B cell (primary cell): ENCODE measurements around the gene OR2A12. TPM values are rescaled to one million over a fixed set of nuclear protein-coding genes. Genes with fewer than 3 reads are reported as not detected.

ENCODE experiments used
- ATAC-seq: fragments of 200-7000 bp; cut with Tn5 transposase; one replicate; pipeline ENCODE4 v1.10.0; 2021; ENCODE audit warnings: low read depth, mild to moderate bottlenecking, moderate number of reproducible peaks, moderate library complexity
- CTCF ChIA-PET: fragments of 350-600 bp; sonication (Branson Sonifier 250); formaldehyde crosslinking; loops from one replicate; lab custom pipeline; 2021; ENCODE audit warnings: antibody characterized with exemption, inconsistent platforms; lab: Charles Lee
- POLR2A ChIA-PET: fragments of 350-600 bp; sonication (Branson Sonifier 250); formaldehyde crosslinking; loops from one replicate; lab custom pipeline; 2021; ENCODE audit warnings: antibody characterized with exemption; lab: Charles Lee
- DNase-seq: peaks from one replicate; pipeline ENCODE4 v3.0.0; 2013
- H2AFZ ChIP-seq: 2 replicates; pipeline ENCODE4 v1.6.1; 2012; ENCODE audit warnings: mild to moderate bottlenecking, low read depth, low read length; ENCODE audit not compliant: insufficient read depth, poor library complexity, severe bottlenecking
- H3K27ac ChIP-seq, 2 donors: 1 replicate in 1 of 2; 2 replicates in 1 of 2; pipeline ENCODE4 v1.5.1; 2012 to 2013; ENCODE audit warnings: low read length in 2 of 2, mild to moderate bottlenecking in 2 of 2, moderate library complexity in 1 of 2
- H3K27me3 ChIP-seq, 4 experiments: fragments of 200-600 bp in 1 of 4; sonication (generic) in 1 of 4; replicated peaks in 1 of 4; 1 replicate in 2 of 4; 2 replicates in 2 of 4; pipeline versions ENCODE4 v1.6.1 to v1.7.0; 2013 to 2016; ENCODE audit warnings: low read length in 3 of 4, mild to moderate bottlenecking in 2 of 4, mixed read lengths in 1 of 4, moderate library complexity in 1 of 4; ENCODE audit not compliant: insufficient read depth in 4 of 4, control insufficient read depth in 3 of 4; ENCODE audit errors: control extremely low read depth in 1 of 4
- H3K36me3 ChIP-seq, 2 experiments: replicated peaks in 1 of 2; 1 replicate in 1 of 2; 2 replicates in 1 of 2; pipeline versions ENCODE4 v1.6.1 to v1.7.1; 2013; ENCODE audit warnings: low read length in 1 of 2; ENCODE audit not compliant: insufficient read depth in 2 of 2, control insufficient read depth in 1 of 2; ENCODE audit errors: control extremely low read depth in 1 of 2, extremely low read depth in 1 of 2
- H3K4me1 ChIP-seq, 2 donors: fragments of 200-600 bp in 1 of 2; sonication (generic) in 1 of 2; 1 replicate in 1 of 2; 2 replicates in 1 of 2; pipeline versions ENCODE4 v1.5.1 to v1.6.1; 2013 to 2017; ENCODE audit warnings: low read length in 2 of 2; ENCODE audit not compliant: control insufficient read depth in 2 of 2, insufficient read depth in 2 of 2
- H3K4me2 ChIP-seq: replicated peaks from 2 replicates; pipeline ENCODE3; 2012; ENCODE audit warnings: mild to moderate bottlenecking, low read depth, low read length; ENCODE audit not compliant: poor library complexity, severe bottlenecking
- H3K4me3 ChIP-seq, 5 experiments: fragments of 200-600 bp in 1 of 5; sonication (generic) in 1 of 5; 1 replicate in 3 of 5; 2 replicates in 2 of 5; pipeline versions ENCODE4 v1.5.1 to v1.7.0; 2011 to 2016; ENCODE audit warnings: low read length in 4 of 5, mild to moderate bottlenecking in 4 of 5, low read depth in 2 of 5, control low read depth in 1 of 5, moderate library complexity in 1 of 5; ENCODE audit not compliant: insufficient read depth in 1 of 5; ENCODE audit errors: control extremely low read depth in 1 of 5, extremely low read depth in 1 of 5
- H3K79me2 ChIP-seq: fragments of 200-600 bp; sonication (generic); one replicate; pipeline ENCODE4 v1.6.0; 2016; ENCODE audit warnings: low read length; ENCODE audit not compliant: control insufficient read depth, insufficient read depth
- H3K9ac ChIP-seq: fragments of 200-600 bp; sonication (generic); 2 replicates; pipeline ENCODE4 v1.6.1; 2017; ENCODE audit warnings: mild to moderate bottlenecking, low read length, moderate library complexity
- H3K9me3 ChIP-seq, 3 donors: one replicate each; pipeline versions ENCODE4 v1.6.1 to v1.7.1; 2013; ENCODE audit warnings: low read length in 2 of 3; ENCODE audit not compliant: control insufficient read depth in 2 of 3, insufficient read depth in 1 of 3; ENCODE audit errors: control extremely low read depth in 1 of 3
- H4K20me1 ChIP-seq: 2 replicates; pipeline ENCODE4 v1.6.0; 2012; ENCODE audit warnings: mild to moderate bottlenecking, low read length; ENCODE audit not compliant: insufficient read depth, control insufficient read depth, poor library complexity, severe bottlenecking
- H3K27ac Mint-ChIP-seq: one replicate; pipeline ENCODE4 v1.8.0; 2021; ENCODE audit warnings: mixed read lengths
- H3K27me3 Mint-ChIP-seq: one replicate; pipeline ENCODE4 v1.8.0; 2021; ENCODE audit warnings: mixed read lengths
- H3K4me1 Mint-ChIP-seq: one replicate; pipeline ENCODE4 v1.8.0; 2021; ENCODE audit warnings: mixed read lengths
- H3K4me3 Mint-ChIP-seq: one replicate; pipeline ENCODE4 v1.8.0; 2021; ENCODE audit warnings: mixed read lengths
- H3K9me3 Mint-ChIP-seq: one replicate; pipeline ENCODE4 v1.8.0; 2022; ENCODE audit warnings: mixed read lengths; ENCODE audit not compliant: insufficient read depth
- EZH2 ChIP-seq: IDR thresholded peaks from 2 replicates; pipeline ENCODE4 v1.6.1; 2012; ENCODE audit warnings: borderline replicate concordance, low read depth, mild to moderate bottlenecking, moderate library complexity, low read length; ENCODE audit not compliant: insufficient read depth, poor library complexity, severe bottlenecking
- WGBS: methylation state at CpG from one replicate; pipeline ENCODE4 v1.1.5; 2013; ENCODE audit warnings: missing lambda C conversion rate; ENCODE audit not compliant: insufficient coverage; 5-methylcytosine and 5-hydroxymethylcytosine counted together
- intact Hi-C: fragments of 100-400 bp; cut with micrococcal nuclease; formaldehyde crosslinking; loops from one replicate; pipeline ENCODE4 v1.10.0; 2022
- polyA plus RNA-seq: library from polyadenylated mRNA; depleted of rRNA; stranded (reverse); fragments of >200 nt; gene quantifications from 2 replicates; pipeline ENCODE4 v1.2.3, GENCODE V29; 2012
- total RNA-seq, 2 donors: library from RNA; stranded (reverse); fragments of 120-200 nt in 1 of 2; gene quantifications; 1 replicate in 1 of 2; 2 replicates in 1 of 2; pipeline versions ENCODE4 v1.2.3 to v1.2.4, GENCODE V29; 2013 to 2022
- TF ChIP-seq, protein P1 (sequence below): fragments of 200-600 bp; IDR thresholded peaks from one replicate; pipeline ENCODE4 v1.8.0; 2022; ENCODE audit warnings: antibody characterized with exemption, mild to moderate bottlenecking

The OR2A12 gene
- total and polyA plus RNA-seq, 2 donors (not counting 1 experiment from before 2014, with no cell fraction given): not detected

GRCh38 chr7:144113651-144114050, 27.6 kb downstream of the OR2A12 start:
- no peak overlapping the region for H3K4me3 ChIP-seq
- H3K27me3 ChIP-seq: no peaks in the 10 kb centered on the region
- H3K4me1 ChIP-seq: no peaks in the 10 kb centered on the region
- intact Hi-C loops: no loop called here
- DNase-seq (no peak), ATAC-seq (no peak)
- Mint-ChIP-seq H3K4me1 (no peaks in the 10 kb centered on the region), H3K27me3 (peaks cover 15% of the 10 kb centered on the region), H3K4me3 (no peak overlapping the region), H3K9me3 (no peaks in the 10 kb centered on the region), H3K27ac (no peak overlapping the region)
- H3K9ac ChIP-seq: no peak overlapping the region
- POLR2A ChIA-PET: no interaction called here
- no peak overlapping the region for H3K4me2 ChIP-seq
- no peaks in the 10 kb centered on the region for H3K9me3 ChIP-seq
- no peak overlapping the region for H3K27ac ChIP-seq
- CTCF ChIA-PET: interaction anchor here (0.5 to 1.3 kb wide), 2 partner anchors 14 to 38 kb away, joined by 3 to 4 read pairs; no protein-coding TSS in a partner anchor
- H3K79me2 ChIP-seq: no peaks in the 10 kb centered on the region
- no peak for TF ChIP-seq EZH2
- TF ChIP-seq, protein P1, sequence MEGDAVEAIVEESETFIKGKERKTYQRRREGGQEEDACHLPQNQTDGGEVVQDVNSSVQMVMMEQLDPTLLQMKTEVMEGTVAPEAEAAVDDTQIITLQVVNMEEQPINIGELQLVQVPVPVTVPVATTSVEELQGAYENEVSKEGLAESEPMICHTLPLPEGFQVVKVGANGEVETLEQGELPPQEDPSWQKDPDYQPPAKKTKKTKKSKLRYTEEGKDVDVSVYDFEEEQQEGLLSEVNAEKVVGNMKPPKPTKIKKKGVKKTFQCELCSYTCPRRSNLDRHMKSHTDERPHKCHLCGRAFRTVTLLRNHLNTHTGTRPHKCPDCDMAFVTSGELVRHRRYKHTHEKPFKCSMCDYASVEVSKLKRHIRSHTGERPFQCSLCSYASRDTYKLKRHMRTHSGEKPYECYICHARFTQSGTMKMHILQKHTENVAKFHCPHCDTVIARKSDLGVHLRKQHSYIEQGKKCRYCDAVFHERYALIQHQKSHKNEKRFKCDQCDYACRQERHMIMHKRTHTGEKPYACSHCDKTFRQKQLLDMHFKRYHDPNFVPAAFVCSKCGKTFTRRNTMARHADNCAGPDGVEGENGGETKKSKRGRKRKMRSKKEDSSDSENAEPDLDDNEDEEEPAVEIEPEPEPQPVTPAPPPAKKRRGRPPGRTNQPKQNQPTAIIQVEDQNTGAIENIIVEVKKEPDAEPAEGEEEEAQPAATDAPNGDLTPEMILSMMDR: no peak
- no peaks in the 10 kb centered on the region for H4K20me1 ChIP-seq
- no peak overlapping the region for H2AFZ ChIP-seq
- H3K36me3 ChIP-seq: no peaks in the 10 kb centered on the region
- no CpG with 5 or more reads among the region's 1 CpG for WGBS

DNA sequence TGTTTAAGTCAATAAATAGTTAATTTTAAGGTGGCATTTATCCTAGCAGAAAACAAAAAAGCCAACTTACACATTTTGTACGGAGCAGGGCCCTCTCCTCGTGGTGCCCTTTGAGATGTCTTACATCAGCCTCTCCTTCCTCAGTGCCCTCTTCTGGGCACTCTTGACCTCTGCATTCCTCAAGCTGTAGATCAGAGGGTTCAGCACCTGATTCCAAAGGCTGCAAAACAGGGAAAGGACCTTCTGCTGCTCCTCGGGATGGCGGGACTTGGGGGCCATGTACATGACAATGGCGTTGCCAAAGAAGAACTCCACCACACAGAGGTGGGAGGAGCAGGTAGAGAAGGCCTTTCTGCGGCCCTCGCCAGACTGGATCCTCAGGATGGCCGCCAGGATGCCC, 32.3 kb downstream of the OR2A12 start:
- no peaks in the 10 kb centered on the region for H3K79me2 ChIP-seq
- no peak overlapping the region for H3K9ac ChIP-seq
- no peak overlapping the region for H3K4me3 ChIP-seq
- intact Hi-C loops: no loop called here
- H3K27me3 ChIP-seq: no peaks in the 10 kb centered on the region
- H3K4me2 ChIP-seq: no peak overlapping the region
- peaks cover 6% of the 10 kb centered on the region for H3K27me3 Mint-ChIP-seq
- DNase-seq (no peak), ATAC-seq (no peak)
- TF ChIP-seq, protein P1: no peak
- no peak for TF ChIP-seq EZH2
- H3K4me3 Mint-ChIP-seq: no peak overlapping the region
- no peak overlapping the region for H2AFZ ChIP-seq
- WGBS: 76% methylated on average over 8 of the region's 8 CpGs
- no peak overlapping the region for H3K27ac Mint-ChIP-seq
- H3K4me1 ChIP-seq: no peaks in the 10 kb centered on the region
- no peaks in the 10 kb centered on the region for H3K4me1 Mint-ChIP-seq
- peaks cover 0 to 4% (median 0%) of the 10 kb centered on the region in 3 donors for H3K9me3 ChIP-seq
- no peaks in the 10 kb centered on the region for H3K9me3 Mint-ChIP-seq
- CTCF ChIA-PET: no interaction called here
- H3K36me3 ChIP-seq: no peaks in the 10 kb centered on the region
- H3K27ac ChIP-seq: no peak overlapping the region
- no peaks in the 10 kb centered on the region for H4K20me1 ChIP-seq
- POLR2A ChIA-PET: no interaction called here
